Measurements from ENCODE around the gene ORMDL2.

- TF ChIP-seq EZH2 (IDR thresholded peaks at IDR 0.05; ENCODE audit: low read depth): no peak
- TF ChIP-seq, protein P1, sequence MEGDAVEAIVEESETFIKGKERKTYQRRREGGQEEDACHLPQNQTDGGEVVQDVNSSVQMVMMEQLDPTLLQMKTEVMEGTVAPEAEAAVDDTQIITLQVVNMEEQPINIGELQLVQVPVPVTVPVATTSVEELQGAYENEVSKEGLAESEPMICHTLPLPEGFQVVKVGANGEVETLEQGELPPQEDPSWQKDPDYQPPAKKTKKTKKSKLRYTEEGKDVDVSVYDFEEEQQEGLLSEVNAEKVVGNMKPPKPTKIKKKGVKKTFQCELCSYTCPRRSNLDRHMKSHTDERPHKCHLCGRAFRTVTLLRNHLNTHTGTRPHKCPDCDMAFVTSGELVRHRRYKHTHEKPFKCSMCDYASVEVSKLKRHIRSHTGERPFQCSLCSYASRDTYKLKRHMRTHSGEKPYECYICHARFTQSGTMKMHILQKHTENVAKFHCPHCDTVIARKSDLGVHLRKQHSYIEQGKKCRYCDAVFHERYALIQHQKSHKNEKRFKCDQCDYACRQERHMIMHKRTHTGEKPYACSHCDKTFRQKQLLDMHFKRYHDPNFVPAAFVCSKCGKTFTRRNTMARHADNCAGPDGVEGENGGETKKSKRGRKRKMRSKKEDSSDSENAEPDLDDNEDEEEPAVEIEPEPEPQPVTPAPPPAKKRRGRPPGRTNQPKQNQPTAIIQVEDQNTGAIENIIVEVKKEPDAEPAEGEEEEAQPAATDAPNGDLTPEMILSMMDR (conservative IDR thresholded peaks at IDR 0.05): no peak
Measured at GRCh38 chr12:55849616-55850343, 31.9 kb downstream of the ORMDL2 start.

Data from PC-9 (cell line).